ENCODE measurements around the gene NOXA1. TPM values are rescaled to one million over a fixed set of nuclear protein-coding genes. Genes with fewer than 3 reads are reported as not detected.
A peak's percentile ranks its signal among the peaks of the same experiment; 100 is the strongest.

NOXA1 gene
- total RNA-seq, 4 donors from 2014 or later, result 2.2 to 7.6 (median 4.0) TPM

DNA sequence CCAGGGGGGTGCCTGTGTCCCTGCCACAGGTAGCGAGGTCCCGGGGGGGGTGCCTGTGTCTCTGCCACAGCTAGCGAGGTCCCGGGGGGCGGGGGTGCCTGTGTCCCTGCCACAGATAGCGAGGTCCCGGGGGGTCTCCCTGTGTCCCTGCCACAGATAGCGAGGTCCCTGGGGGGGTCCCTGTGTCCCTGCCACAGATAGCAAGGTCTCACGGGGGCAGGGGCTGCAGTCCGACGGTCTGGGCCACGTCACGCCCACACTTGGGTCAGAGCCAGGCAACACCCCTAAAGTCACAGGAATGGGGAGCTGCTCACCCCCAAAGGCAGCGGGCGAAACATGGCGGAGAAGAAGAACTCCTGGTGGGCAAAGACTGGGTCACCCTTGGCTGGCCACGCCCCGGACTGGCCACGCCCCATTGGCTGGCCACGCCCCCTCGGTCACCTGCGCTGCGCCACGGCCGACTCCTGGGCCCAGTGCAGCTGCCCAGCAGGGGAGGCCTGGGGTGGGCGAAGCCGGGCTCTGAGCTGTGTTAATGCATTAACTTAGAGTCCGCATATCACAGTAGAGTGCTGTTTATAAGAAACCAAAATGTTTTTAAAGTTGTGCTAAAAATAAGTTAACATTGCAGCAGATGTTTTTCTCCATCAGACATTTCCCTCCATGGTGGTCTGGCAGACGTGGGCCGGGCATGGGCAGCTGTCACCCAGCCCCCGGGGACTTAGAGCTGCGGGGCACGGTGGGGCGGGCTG, 7.0 kb downstream of the NOXA1 start:
- Histone ChIP-seq H3K36me3 (no peaks in the 10 kb centered on the region), H3K27me3 (peaks cover under 1% of the 10 kb centered on the region), H3K4me1 (peaks cover 9% of the 10 kb centered on the region), H3K9me3 (no peaks in the 10 kb centered on the region), H3K27ac (no peak overlapping the region), H3K4me3 (no peak overlapping the region)
- WGBS, result 61% methylated on average over 21 of the region's 34 CpGs
- DNase-seq (ENCODE audit: low spot score in 2 of 2), result no peak
- no peak for TF ChIP-seq POLR2AphosphoS5 (IDR thresholded peaks at IDR 0.05)
- no peak for TF ChIP-seq EP300 (IDR thresholded peaks at IDR 0.05)
- TF ChIP-seq CTCF (IDR thresholded peaks at IDR 0.05), result no peak
- TF ChIP-seq POLR2A (IDR thresholded peaks at IDR 0.05), result no peak

DNA sequence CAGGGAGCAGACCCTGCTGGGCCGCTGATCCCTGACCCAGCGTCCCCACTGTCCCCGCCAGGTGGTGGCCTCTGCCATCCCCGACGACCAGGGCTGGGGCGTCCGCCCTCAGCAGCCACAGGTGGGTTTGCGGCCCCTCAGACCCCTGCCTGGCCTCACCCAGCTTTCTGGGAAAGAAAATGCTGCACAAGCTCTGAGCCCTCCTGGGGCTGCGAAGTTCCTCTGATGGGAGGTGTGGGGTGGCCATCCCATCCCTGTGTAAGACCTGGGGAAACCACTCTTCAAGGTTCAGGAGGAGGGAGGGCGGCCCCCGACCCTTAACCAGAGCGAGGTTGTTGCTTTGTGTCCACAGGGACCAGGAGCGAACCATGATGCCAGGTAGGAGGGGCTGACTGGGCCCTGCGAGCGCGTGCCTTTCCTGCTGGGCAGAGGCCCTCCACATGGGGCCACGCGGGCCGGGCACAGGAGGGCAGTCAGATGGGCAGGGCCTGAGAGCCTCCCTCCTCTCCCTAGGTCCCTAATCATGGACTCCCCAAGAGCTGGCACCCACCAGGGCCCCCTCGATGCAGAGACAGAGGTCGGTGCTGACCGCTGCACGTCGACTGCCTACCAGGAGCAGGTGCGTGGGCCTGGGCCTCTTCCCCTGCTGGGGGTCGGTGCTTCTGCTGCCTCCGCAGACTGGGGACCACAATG, 7.7 kb downstream of the NOXA1 start:
- no peak overlapping the region for H3K27ac ChIP-seq
- TF ChIP-seq CTCF (IDR thresholded peaks at IDR 0.05) (no peak), POLR2AphosphoS5 (IDR thresholded peaks at IDR 0.05) (no peak), EP300 (IDR thresholded peaks at IDR 0.05) (no peak)
- peaks cover 8% of the 10 kb centered on the region for H3K4me1 ChIP-seq
- H3K27me3 ChIP-seq, result peaks cover 8% of the 10 kb centered on the region
- WGBS, result 79% methylated on average over 12 of the region's 27 CpGs
- H3K9me3 ChIP-seq, result no peaks in the 10 kb centered on the region
- DNase-seq (ENCODE audit: low spot score in 2 of 2), result peak in 1 of 2 donors; percentile 61
- H3K36me3 ChIP-seq, result no peaks in the 10 kb centered on the region
- no peak overlapping the region for H3K4me3 ChIP-seq

- peak in 1 of 2 donors; percentile 57 for DNase-seq (ENCODE audit: low spot score in 2 of 2)
- Histone ChIP-seq H3K27me3 (peaks cover 11% of the 10 kb centered on the region), H3K4me3 (no peak overlapping the region), H3K36me3 (no peaks in the 10 kb centered on the region), H3K9me3 (no peaks in the 10 kb centered on the region), H3K4me1 (peaks cover 13% of the 10 kb centered on the region), H3K27ac (no peak overlapping the region)
- TF ChIP-seq POLR2AphosphoS5 (IDR thresholded peaks at IDR 0.05), result no peak
- no peak for TF ChIP-seq POLR2A (IDR thresholded peaks at IDR 0.05)
- TF ChIP-seq CTCF (IDR thresholded peaks at IDR 0.05), result no peak
- TF ChIP-seq EP300 (IDR thresholded peaks at IDR 0.05), result no peak
- 100% methylated on average over 3 of the region's 21 CpGs for WGBS
Observed at GRCh38 chr9:137431416-137431931, 8.3 kb downstream of the NOXA1 start.

GRCh38 chr9:137432687-137433348, 9.6 kb downstream of the NOXA1 start:
- DNase-seq (ENCODE audit: low spot score in 2 of 2), result peak in 1 of 2 donors; percentile 63
- Histone ChIP-seq H3K4me3 (no peak overlapping the region), H3K9me3 (no peaks in the 10 kb centered on the region), H3K27me3 (peaks cover 21% of the 10 kb centered on the region), H3K27ac (no peak overlapping the region), H3K4me1 (peaks cover 18% of the 10 kb centered on the region), H3K36me3 (no peaks in the 10 kb centered on the region)
- no peak for TF ChIP-seq POLR2AphosphoS5 (IDR thresholded peaks at IDR 0.05)
- TF ChIP-seq EP300 (IDR thresholded peaks at IDR 0.05), result no peak
- TF ChIP-seq POLR2A (IDR thresholded peaks at IDR 0.05), result no peak
- TF ChIP-seq CTCF (IDR thresholded peaks at IDR 0.05), result no peak
- WGBS, result 97% methylated on average over 10 of the region's 20 CpGs

Measured in suprapubic skin (tissue), 4 donors.